Transverse colon (tissue), 4 donors: ENCODE data around the gene TMEM62.

Source experiments
- CTCF ChIP-seq, 5 experiments: fragments of 200-600 bp in 3 of 5; fragments of 450-650 bp in 2 of 5; sonication (generic) in 3 of 5; IDR thresholded peaks; 1 replicate in 2 of 5; 2 replicates in 3 of 5; pipeline ENCODE4 v1.5.1; 2016 to 2017; ENCODE audit warnings: antibody characterized with exemption in 5 of 5, inconsistent platforms in 3 of 5, mild to moderate bottlenecking in 2 of 5, moderate library complexity in 1 of 5
- EP300 ChIP-seq: sonication (generic); formaldehyde crosslinking; IDR thresholded peaks from one replicate; pipeline ENCODE4 v1.6.1; 2017; ENCODE audit warnings: antibody characterized with exemption, low read depth
- POLR2AphosphoS5 ChIP-seq, 3 donors: sonication (generic); formaldehyde crosslinking; IDR thresholded peaks; one replicate each; pipeline ENCODE4 v1.6.1; 2016; ENCODE audit warnings: antibody characterized with exemption in 3 of 3

- TF ChIP-seq CTCF (IDR thresholded peaks at IDR 0.05): no peak
- TF ChIP-seq EP300: no peak
- TF ChIP-seq POLR2AphosphoS5 (IDR thresholded peaks at IDR 0.05): no peak
Observed at GRCh38 chr15:43210172-43210745, 76.9 kb downstream of the TMEM62 start.
